GM12878 (cell line): ENCODE data around the gene PDCL3.

ENCODE experiments used
- CTCF ChIP-seq, 3 experiments: IDR thresholded peaks in 2 of 3; conservative IDR thresholded peaks in 1 of 3; 2 replicates each; pipeline ENCODE4 v1.5.1; 2011; ENCODE audit warnings: low read depth in 3 of 3, low read length in 3 of 3, mild to moderate bottlenecking in 3 of 3, control low read depth in 2 of 3, moderate library complexity in 2 of 3, inconsistent platforms in 1 of 3, mixed read lengths in 1 of 3; ENCODE audit not compliant: control insufficient read depth in 2 of 3, insufficient read depth in 1 of 3; ENCODE audit errors: extremely low read depth in 1 of 3
- EZH2 ChIP-seq: IDR thresholded peaks from 2 replicates; pipeline ENCODE4 v1.6.1; 2012; ENCODE audit warnings: low read depth, mild to moderate bottlenecking, control low read depth, inconsistent platforms, low read length, borderline replicate concordance; ENCODE audit not compliant: control insufficient read depth
- FOS ChIP-seq: IDR thresholded peaks from 3 replicates; pipeline ENCODE4 v1.6.1; 2011; ENCODE audit warnings: borderline replicate concordance; ENCODE audit not compliant: insufficient read length; ENCODE audit errors: extremely low read depth
- FOXM1 ChIP-seq: IDR thresholded peaks from 2 replicates; pipeline ENCODE4 v1.6.1; 2012; ENCODE audit warnings: low read depth, mild to moderate bottlenecking, inconsistent platforms, low read length, moderate library complexity
- HCFC1 ChIP-seq: fragments of 150-350 bp; IDR thresholded peaks from 2 replicates; pipeline ENCODE4 v1.6.1; 2014; ENCODE audit warnings: low read length
- POLR2A ChIP-seq: IDR thresholded peaks from 2 replicates; pipeline ENCODE4 v1.6.1; 2011; ENCODE audit warnings: low read depth, mild to moderate bottlenecking, low read length
- POLR2AphosphoS5 ChIP-seq: IDR thresholded peaks from 2 replicates; pipeline ENCODE4 v1.6.1; 2011; ENCODE audit warnings: mild to moderate bottlenecking, low read length, inconsistent platforms
- SUPT20H ChIP-seq: IDR thresholded peaks from 2 replicates; pipeline ENCODE4 v1.6.1; 2011; ENCODE audit warnings: low read depth, mild to moderate bottlenecking, low read length, moderate library complexity, borderline replicate concordance; ENCODE audit not compliant: control insufficient read depth
- ZNF217 ChIP-seq: fragments of 450-650 bp; IDR thresholded peaks from 2 replicates; pipeline ENCODE4 v1.6.1; 2017; ENCODE audit warnings: antibody characterized with exemption, mild to moderate bottlenecking
- ZNF622 ChIP-seq: fragments of 450-650 bp; IDR thresholded peaks from 2 replicates; pipeline ENCODE4 v1.6.1; 2017; ENCODE audit warnings: mild to moderate bottlenecking, inconsistent platforms

GRCh38 chr2:100584816-100585215 is 22.0 kb downstream of the PDCL3 start:
- TF ChIP-seq CTCF (IDR thresholded peaks at IDR 0.05 in 2 of 3, conservative IDR thresholded peaks at IDR 0.05 in 1 of 3; ENCODE audit: control insufficient read depth in 2 of 3, extremely low read depth in 1 of 3, insufficient read depth in 1 of 3, low read depth in 3 of 3, low read length in 3 of 3) = no peak
- no peak for TF ChIP-seq ZNF622
- TF ChIP-seq FOS = no peak
- no peak for TF ChIP-seq POLR2AphosphoS5
- TF ChIP-seq SUPT20H = no peak
- no peak for TF ChIP-seq FOXM1
- TF ChIP-seq HCFC1 = no peak
- no peak for TF ChIP-seq ZNF217
- no peak for TF ChIP-seq EZH2
- TF ChIP-seq POLR2A = no peak
